HFFc6 (cell line): Measurements from ENCODE around the gene THSD7A. TPM values are rescaled to one million over a fixed set of nuclear protein-coding genes. Genes with fewer than 3 reads are reported as not detected.
"Not testable (repeated sequence)": the region's sequence is repeated elsewhere in the genome, so short reads cannot be mapped to it uniquely, and the experiment has no call there.

ENCODE experiments used
- DNase-seq: peaks from one replicate; pipeline ENCODE4 v3.0.0-alpha.2; 2018
- H3K27ac Mint-ChIP-seq: 2 replicates; pipeline ENCODE4 v1.8.0; 2020; ENCODE audit warnings: mild to moderate bottlenecking, mixed read lengths
- H3K27me3 Mint-ChIP-seq: 2 replicates; pipeline ENCODE4 v1.8.0; 2021; ENCODE audit warnings: mild to moderate bottlenecking, moderate library complexity, mixed read lengths; ENCODE audit not compliant: insufficient read depth
- H3K36me3 Mint-ChIP-seq: 2 replicates; pipeline ENCODE4 v1.8.0; 2021; ENCODE audit warnings: low read depth, mixed read lengths
- H3K4me1 Mint-ChIP-seq: 2 replicates; pipeline ENCODE4 v1.8.0; 2020; ENCODE audit warnings: low read depth, mixed read lengths
- H3K4me3 Mint-ChIP-seq: 2 replicates; pipeline ENCODE4 v1.8.0; 2020; ENCODE audit warnings: mild to moderate bottlenecking, moderate library complexity, mixed read lengths
- H3K9me3 Mint-ChIP-seq: 2 replicates; pipeline ENCODE4 v1.8.0; 2020; ENCODE audit warnings: mild to moderate bottlenecking, mixed read lengths
- CTCF ChIP-seq: fragments of 200-600 bp; sonication (generic); IDR thresholded peaks from 2 replicates; pipeline ENCODE4 v1.5.0; 2021; ENCODE audit warnings: antibody characterized with exemption, mild to moderate bottlenecking
- total RNA-seq, 6 experiments: library from RNA; stranded (reverse); fragmentation: NEBNext Ultra II Directional; extraction: Animal tissue kit (Norgen Biotek cat#: 25700); gene quantifications; 2 replicates in 1 of 6; 3 replicates in 5 of 6; pipeline ENCODE4 v1.2.3, GENCODE V29; 2021

The THSD7A gene
- total RNA-seq, 6 experiments from 2014 or later: not detected

- H3K4me3 Mint-ChIP-seq: no peak overlapping the region
- no peaks in the 10 kb centered on the region for H3K27me3 Mint-ChIP-seq
- no peaks in the 10 kb centered on the region for H3K4me1 Mint-ChIP-seq
- H3K27ac Mint-ChIP-seq: no peak overlapping the region
- no peaks in the 10 kb centered on the region for H3K36me3 Mint-ChIP-seq
- no peak for TF ChIP-seq CTCF
- H3K9me3 Mint-ChIP-seq: peaks cover 19% of the 10 kb centered on the region
- no peak for DNase-seq
These were observed 384.9 kb downstream of the THSD7A start for GRCh38 chr7:11447106-11447505.

- H3K36me3 Mint-ChIP-seq, H3K27me3 Mint-ChIP-seq, H3K4me3 Mint-ChIP-seq, DNase-seq, H3K27ac Mint-ChIP-seq, H3K4me1 Mint-ChIP-seq: not testable (repeated sequence)
- H3K9me3 Mint-ChIP-seq: peaks cover 16% of the 10 kb centered on the region
These were observed 388.1 kb downstream of the THSD7A start for GRCh38 chr7:11443934-11444333.

GRCh38 chr7:11437994-11438393 lies 394.0 kb downstream of the THSD7A start:
- no peak overlapping the region for H3K27ac Mint-ChIP-seq
- H3K4me3 Mint-ChIP-seq: no peak overlapping the region
- H3K36me3 Mint-ChIP-seq: no peaks in the 10 kb centered on the region
- DNase-seq: no peak
- H3K4me1 Mint-ChIP-seq: no peaks in the 10 kb centered on the region
- no peaks in the 10 kb centered on the region for H3K27me3 Mint-ChIP-seq
- H3K9me3 Mint-ChIP-seq: peaks cover 10% of the 10 kb centered on the region
- TF ChIP-seq CTCF: no peak

GRCh38 chr7:11436773-11437524 lies 395.0 kb downstream of the THSD7A start:
- Mint-ChIP-seq H3K9me3 (peaks cover 10% of the 10 kb centered on the region), H3K4me1 (no peaks in the 10 kb centered on the region), H3K27ac (no peak overlapping the region), H3K36me3 (no peaks in the 10 kb centered on the region), H3K27me3 (no peaks in the 10 kb centered on the region), H3K4me3 (no peak overlapping the region)
- no peak for DNase-seq
- TF ChIP-seq CTCF: no peak

GRCh38 chr7:11436316-11436715 lies 395.7 kb downstream of the THSD7A start:
- no peak for DNase-seq
- Mint-ChIP-seq H3K9me3 (peaks cover 10% of the 10 kb centered on the region), H3K4me3 (no peak overlapping the region), H3K36me3 (no peaks in the 10 kb centered on the region), H3K4me1 (no peaks in the 10 kb centered on the region), H3K27me3 (no peaks in the 10 kb centered on the region), H3K27ac (no peak overlapping the region)
- TF ChIP-seq CTCF: no peak

GRCh38 chr7:11434366-11434765 lies 397.6 kb downstream of the THSD7A start:
- Mint-ChIP-seq H3K9me3 (peaks cover 6% of the 10 kb centered on the region), H3K4me1 (no peaks in the 10 kb centered on the region), H3K4me3 (no peak overlapping the region), H3K27me3 (no peaks in the 10 kb centered on the region), H3K36me3 (no peaks in the 10 kb centered on the region), H3K27ac (no peak overlapping the region)
- no peak for DNase-seq
- no peak for TF ChIP-seq CTCF
